Measurements from ENCODE around the gene MUC20.
"Not testable (repeated sequence)": the region's sequence is repeated elsewhere in the genome, so short reads cannot be mapped to it uniquely, and the experiment has no call there.

Gene MUC20, protein sequence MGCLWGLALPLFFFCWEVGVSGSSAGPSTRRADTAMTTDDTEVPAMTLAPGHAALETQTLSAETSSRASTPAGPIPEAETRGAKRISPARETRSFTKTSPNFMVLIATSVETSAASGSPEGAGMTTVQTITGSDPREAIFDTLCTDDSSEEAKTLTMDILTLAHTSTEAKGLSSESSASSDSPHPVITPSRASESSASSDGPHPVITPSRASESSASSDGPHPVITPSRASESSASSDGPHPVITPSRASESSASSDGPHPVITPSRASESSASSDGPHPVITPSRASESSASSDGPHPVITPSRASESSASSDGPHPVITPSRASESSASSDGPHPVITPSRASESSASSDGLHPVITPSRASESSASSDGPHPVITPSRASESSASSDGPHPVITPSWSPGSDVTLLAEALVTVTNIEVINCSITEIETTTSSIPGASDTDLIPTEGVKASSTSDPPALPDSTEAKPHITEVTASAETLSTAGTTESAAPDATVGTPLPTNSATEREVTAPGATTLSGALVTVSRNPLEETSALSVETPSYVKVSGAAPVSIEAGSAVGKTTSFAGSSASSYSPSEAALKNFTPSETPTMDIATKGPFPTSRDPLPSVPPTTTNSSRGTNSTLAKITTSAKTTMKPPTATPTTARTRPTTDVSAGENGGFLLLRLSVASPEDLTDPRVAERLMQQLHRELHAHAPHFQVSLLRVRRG

DNA sequence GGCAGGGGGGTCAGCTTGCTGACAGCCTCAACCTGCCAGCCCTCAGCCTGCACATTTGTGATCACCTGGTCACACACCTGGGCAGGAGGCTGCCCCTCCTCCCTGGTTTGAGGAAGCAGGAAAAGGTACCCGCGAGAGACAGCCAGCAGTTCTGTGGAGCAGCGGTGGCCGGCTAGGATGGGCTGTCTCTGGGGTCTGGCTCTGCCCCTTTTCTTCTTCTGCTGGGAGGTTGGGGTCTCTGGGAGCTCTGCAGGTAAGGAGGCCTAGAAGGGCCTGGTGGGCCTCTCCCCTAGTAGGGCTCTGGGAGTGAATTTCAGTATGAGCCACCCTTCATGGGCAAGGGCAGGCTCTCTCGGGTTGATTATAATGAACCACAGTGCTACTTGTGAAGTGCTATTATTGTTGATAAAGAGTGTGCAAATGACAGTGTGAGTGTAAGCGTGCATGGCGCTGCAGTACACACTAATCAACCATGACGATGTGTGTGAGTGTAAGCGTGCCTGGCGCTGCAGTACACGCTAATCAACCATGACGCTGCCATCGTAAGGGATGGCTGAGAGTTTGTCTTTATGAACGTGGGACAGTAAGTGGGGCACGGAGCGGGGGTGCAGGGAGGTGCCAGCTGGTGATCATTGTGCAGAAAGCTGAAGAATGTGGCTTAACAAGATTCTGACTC is at the start of gene MUC20:
Gene MUC20 (plus strand): TSS at position 148 of the 676 bp plus-strand sequence. CDS start 30 bp downstream, at position 178.
- not testable (repeated sequence) for DNase-seq (ENCODE audit: extremely low read depth, low read depth)

DNA sequence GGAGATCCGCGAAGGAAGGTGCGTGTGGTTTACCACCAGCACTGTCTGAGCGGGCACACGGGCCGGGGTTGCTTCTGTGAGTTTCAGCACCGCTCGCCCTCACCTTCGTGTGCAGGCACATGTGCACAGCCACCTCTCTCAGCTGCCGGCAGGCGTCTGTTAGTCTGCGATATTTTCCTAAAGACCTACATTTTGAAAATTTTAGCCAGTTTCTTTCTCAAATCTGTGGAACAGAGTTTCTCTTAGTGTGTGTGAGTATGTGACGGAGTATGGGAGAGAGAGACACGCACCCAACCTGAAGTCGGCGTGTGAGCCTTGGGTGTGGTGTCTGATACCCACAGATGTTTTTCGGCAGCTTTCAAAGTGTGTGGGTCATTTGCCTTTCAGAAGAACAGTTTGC is 49.5 kb upstream of the MUC20 start:
- DNase-seq (ENCODE audit: extremely low read depth, low read depth) = not testable (repeated sequence)

DNA sequence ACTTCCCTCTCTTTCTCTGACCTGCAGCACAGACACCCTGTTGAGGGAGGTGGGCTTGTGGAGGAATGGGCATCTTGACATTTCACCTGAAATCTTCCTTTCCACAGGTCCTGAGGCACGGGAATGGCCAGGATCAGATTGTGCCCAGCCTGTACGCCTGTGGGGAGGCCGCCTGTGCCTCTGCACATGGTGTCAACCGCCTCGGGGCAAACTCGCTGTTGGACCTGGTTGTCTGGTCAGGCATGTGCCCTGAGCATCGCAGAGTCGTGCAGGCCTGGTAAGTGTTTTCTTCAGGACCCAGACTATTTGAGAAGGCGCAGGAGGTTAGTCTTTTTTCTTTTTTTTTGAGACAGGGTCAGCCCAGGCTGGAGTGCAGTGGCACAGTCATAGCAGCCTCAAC is 47.1 kb upstream of the MUC20 start:
- DNase-seq (ENCODE audit: extremely low read depth, low read depth) = not testable (repeated sequence)

DNA sequence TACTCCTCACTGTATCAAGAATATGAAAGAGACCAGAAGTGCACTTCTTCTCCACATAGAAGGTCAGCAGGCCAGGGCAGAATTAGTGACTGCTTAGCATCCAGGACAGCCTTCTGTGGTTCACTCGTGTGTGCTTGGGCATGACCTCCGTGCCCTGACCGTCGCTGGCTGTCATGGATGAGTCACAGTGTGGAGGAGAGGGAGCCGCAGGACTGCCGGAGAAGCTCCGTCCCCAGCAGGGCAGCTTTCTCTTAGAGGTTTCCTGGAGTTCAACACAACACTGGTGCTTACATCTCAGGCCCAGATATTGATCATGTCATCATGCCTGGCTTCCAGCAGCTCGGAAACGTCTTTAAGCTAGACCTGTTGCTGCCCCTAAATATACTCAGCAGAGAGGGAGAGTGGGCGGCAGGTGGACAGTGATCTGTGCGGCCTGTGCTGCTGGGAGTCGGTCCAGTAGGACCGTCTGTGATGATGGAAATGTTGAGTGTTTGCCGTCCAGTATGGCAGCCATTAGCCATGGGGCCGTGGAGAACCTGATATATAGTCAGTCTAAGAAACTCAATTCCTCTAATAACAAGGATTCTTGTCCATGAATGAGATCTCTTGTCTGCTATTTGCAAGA is 42.3 kb upstream of the MUC20 start:
- DNase-seq (ENCODE audit: extremely low read depth, low read depth) = not testable (repeated sequence)

DNA sequence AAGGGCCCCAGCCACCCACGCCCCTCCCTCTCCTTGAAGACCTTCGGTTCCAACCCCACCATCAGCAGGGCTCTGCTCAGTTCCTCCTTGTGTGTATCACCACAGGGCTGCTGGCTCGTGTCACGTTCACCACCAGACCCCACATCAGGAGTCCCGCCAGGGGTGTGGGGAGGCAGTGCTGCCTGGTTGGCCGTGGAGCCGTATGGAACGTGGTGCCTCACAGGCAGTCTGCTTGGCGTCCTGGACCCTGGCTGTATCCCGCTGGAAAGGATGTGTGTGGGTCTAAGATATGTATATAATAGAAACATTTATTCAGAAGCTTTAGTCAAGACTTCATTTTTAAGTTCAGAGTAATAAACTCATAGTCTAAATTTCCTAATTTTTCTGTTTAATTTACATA is 40.1 kb upstream of the MUC20 start:
- DNase-seq (ENCODE audit: extremely low read depth, low read depth) = not testable (repeated sequence)

DNA sequence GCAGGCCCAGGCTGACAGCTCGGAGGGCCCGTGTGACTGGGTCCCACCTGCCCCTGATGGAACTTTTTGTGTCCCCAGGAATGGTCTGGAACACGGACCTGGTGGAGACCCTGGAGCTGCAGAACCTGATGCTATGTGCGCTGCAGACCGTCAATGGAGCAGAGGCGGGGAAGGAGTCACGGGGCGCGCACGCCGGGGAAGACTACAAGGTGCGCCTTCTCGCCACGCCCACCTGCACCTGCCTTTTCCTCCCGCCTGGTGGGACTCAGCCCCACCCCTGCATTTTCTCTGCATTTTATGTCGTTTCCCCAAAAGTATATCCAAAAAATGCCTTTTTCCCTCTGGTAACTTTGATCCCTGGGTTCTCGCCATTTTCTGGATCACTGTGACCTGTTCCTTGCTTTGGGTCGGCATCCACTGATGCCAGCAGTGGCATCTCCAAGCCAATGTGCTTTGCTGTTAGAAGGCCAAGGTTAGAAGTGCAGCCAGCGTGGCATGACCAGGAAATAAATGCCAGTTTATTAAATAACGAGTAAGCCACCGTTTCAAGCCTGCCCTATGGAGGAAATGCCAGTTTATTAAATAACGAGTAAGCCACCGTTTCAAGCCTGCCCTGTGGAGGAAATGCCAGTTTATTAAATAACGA is 39.2 kb upstream of the MUC20 start:
- DNase-seq (ENCODE audit: extremely low read depth, low read depth) = not testable (repeated sequence)

DNA sequence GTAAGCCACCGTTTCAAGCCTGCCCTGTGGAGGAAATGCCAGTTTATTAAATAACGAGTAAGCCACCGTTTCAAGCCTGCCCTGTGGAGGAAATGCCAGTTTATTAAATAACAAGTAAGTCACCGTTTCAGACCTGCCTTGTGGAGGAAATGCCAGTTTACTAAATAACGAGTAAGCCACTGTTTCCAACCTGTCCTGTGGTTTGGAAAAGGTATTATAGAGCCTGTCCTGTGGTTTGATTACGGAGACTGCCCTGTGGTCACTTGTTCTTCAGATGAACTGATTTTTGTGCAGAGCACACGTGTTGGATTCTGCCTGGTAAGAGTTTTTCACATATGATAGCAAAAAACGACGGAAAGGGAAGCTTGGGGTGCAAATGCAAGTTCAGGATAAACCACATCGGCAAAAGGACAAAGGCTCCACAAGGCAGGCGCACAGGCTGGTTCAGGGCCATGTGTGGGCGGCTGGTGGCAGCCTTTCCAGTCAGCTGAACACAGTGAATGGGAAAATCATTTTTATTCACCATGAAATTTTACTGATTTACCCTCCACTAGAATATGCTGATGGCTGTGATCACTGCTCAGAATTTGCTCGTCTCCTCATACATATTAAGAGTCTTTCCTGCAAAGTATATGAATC is 38.6 kb upstream of the MUC20 start:
- DNase-seq (ENCODE audit: extremely low read depth, low read depth) = not testable (repeated sequence)

DNA sequence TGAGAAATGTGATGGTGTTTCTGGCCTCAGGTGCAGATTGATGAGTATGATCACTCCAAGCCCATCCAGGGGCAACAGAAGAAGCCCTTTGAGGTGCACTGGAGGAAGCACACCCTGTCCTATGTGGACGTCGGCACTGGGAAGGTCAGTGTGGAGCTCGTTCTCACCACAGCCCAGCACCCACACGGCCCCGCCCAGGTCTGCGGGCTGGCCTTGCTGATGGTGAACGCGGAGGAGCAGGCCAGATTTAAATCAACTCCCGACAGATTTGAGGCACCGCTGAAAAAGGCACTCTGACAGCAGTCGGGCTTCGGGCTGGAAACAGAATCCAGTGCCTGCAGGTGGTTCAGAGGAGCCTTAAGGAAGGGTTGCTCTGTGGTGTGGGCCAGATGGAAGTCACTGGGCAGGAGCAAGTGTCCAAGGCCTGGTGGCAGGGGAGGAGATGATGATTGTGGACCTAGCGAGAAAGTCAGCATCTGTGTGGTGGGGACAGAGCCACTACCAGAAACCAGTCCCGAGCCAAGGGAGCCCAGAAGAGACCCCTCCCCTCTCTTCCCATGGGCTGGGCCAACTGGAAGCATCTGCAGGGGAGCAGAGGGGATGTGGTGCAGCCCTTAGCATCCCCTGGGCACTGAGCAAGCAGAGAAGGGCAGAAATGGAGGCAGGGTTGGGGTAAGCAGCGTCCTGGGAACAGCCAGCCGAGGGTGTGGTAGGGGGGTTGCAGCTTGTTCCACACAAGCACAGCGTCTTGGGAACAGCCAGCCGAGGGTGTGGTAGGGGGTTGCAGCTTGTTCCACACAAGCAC is 36.9 kb upstream of the MUC20 start:
- DNase-seq (ENCODE audit: extremely low read depth, low read depth) = not testable (repeated sequence)

DNA sequence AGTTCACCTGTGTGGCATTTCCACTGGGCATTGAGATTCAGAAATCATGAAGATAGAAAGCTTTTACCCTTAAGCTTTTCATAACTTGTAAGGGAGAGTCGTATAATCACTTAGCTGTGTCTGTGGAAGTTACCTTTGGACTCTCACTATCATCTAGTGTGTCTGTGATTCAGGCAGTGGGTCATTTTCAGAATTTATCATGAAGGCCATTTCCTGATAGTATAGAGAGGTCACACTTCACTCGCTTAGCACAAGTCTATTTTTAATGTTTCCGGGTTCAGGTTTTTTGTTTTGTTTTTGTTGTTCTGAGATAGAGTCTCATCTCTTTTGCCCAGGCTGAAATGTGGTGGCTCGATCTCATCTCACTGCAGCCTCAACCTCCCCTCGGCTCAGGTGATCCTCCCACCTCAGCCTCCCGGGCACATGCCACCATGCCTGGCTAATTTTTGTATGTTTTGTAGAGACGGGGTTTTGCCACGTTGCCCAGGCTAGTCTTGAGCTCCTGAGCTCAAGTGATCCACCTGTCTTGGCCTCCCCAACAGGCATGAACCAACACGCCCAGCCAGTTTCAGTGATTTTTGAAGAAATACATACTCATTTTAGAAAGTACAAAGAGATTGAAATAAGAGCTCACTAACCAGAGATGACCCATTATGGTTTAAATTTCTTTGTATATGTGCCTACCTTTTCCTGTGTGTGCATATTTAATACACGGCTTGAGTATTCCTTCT is 36.1 kb upstream of the MUC20 start:
- not testable (repeated sequence) for DNase-seq (ENCODE audit: extremely low read depth, low read depth)

DNA sequence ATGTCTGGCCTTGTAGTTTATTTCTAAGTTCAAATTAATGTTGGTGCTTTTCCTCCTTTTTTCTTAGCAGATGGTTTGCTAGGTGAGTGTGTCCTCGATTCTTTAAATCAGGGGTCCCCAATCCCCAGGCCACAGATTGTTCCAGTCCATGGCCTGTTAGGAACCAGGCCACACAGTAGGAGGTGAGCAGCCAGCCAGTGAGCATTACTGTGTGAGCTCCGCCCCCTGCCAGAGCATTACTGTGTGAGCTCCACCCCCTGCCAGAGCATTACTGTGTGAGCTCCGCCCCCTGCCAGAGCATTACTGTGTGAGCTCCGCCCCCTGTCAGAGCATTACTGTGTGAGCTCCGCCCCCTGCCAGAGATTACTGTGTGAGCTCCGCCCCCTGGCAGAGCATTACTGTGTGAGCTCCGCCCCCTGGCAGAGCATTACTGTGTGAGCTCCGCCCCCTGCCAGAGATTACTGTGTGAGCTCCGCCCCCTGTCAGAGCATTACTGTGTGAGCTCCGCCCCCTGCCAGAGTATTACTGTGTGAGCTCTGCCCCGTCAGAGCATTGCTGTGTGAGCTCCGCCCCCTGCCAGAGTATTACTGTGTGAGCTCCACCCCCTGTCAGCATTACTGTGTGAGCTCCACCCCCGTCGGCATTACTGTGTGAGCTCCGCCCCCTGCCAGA is 34.1 kb upstream of the MUC20 start:
- DNase-seq (ENCODE audit: extremely low read depth, low read depth) = not testable (repeated sequence)

DNA sequence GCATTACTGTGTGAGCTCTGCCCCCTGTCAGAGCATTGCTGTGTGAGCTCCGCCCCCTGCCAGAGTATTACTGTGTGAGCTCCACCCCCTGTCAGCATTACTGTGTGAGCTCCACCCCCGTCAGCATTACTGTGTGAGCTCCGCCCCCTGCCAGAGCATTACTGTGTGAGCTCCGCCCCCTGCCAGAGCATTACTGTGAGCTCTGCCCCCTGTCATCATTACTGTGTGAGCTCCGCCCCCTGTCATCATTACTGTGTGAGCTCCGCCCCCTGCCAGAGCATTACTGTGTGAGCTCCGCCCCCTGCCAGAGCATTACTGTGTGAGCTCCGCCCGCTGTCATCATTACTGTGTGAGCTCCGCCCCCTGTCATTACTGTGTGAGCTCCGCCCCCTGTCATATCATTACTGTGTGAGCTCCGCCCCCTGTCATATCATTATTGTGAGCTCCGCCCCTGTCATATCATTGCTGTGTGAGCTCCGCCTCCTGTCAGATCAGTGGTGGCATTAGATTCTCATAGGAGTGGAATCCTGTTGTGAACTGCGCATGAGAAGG is 33.5 kb upstream of the MUC20 start:
- not testable (repeated sequence) for DNase-seq (ENCODE audit: extremely low read depth, low read depth)

DNA sequence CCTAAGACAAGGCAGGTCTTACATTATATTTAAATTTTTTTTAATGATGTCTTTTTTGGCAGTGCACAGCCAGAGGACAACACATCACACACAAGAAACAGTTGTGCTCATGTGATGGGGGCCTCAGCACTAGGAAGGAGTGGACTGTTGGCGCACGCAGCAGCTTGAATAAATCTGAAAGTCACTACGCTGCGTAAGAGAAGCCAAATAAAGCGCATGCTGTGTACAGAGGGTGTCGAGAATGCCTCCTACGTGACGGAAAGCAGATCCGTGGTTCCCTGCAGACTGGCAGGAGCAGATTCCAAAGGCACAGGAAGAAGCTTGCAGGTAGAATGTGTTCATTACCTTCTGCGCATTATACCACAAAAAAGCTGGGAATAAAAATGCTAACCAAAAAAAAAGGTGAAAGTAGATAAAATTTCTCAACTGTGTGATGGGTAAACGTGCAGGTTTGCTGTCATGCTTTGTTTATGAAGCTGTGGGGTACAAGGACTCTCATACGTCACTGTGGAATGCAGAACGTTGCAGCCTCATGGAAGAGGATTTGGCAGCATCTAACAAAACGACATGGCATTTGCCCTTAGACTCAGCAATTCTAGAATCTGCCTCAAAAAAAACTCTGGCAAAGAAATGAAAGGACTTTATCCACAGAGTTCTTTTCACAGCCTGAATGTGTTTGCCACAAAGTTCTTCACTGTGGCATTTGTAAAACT is 32.2 kb upstream of the MUC20 start:
- not testable (repeated sequence) for DNase-seq (ENCODE audit: extremely low read depth, low read depth)

DNA sequence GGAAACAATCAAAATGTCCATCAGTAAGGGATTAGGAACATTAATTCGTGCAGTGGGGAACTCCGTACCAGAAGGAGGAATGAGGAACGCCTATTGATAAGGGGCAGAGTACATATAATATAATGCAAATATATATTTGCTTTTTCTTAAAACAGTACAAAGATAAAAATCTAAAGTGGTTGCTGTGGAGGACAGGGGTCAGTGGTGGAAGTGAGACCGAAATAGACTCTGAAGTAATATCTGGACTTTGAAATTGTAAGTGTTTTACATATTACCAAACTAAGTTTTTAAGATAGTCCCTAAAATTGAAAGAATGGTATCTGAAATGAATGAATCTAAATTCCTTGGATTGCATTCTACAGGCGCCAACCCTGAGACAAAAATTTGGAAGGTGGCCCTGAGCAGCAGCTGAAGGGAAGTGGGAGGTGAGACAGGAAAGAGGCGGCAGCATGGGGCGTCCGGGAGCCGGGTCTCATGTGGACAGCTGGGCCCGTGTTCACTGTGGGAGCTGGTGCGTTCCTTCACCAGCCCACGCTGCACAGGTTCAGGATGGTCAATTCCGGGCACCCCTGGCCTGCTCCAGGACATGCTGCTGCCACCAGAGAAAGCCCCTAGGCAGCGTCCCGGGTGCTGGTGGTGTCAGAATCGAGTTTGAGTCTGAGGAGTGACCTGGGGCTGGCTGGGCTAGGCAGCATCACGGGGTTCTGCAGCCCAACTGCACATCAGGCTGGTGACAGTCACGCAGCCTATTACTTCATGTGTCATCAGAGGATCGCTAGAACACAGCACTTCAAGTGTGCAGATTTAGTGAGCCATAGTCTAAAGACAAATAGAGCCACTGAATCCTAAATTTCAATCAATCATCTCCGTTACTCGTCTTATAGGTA is 31.4 kb upstream of the MUC20 start:
- not testable (repeated sequence) for DNase-seq (ENCODE audit: extremely low read depth, low read depth)

Measured in AG09319 (cell line).